Kidney (tissue), 14 donors: ENCODE measurements around the gene WDR74. TPM values are rescaled to one million over a fixed set of nuclear protein-coding genes. Genes with fewer than 3 reads are reported as not detected.

Experiments used
- DNase-seq, 5 donors: peaks; one replicate each; pipeline ENCODE4 v3.0.0-alpha.2; 2013 to 2020
- FAIRE-seq: peaks from 2 replicates; lab custom pipeline; 2012; peaks lifted over from hg19 to GRCh38; lab: Jason Lieb, UNC
- H3K27ac ChIP-seq, 2 donors: one replicate each; pipeline ENCODE4 v1.7.0; 2013; ENCODE audit warnings: low read depth in 2 of 2, low read length in 2 of 2, inconsistent platforms in 1 of 2
- H3K27me3 ChIP-seq: one replicate; pipeline ENCODE4 v1.7.1; 2013; ENCODE audit warnings: low read length, inconsistent platforms; ENCODE audit not compliant: control insufficient read depth, insufficient read depth
- H3K36me3 ChIP-seq, 3 donors: one replicate each; pipeline versions ENCODE4 v1.7.0 to v1.7.1; 2013; ENCODE audit warnings: low read length in 3 of 3, control low read depth in 1 of 3, inconsistent platforms in 1 of 3; ENCODE audit not compliant: insufficient read depth in 3 of 3, control insufficient read depth in 2 of 3
- H3K4me1 ChIP-seq, 3 donors: one replicate each; pipeline versions ENCODE4 v1.7.0 to v1.7.1; 2013; ENCODE audit warnings: low read length in 3 of 3, inconsistent platforms in 1 of 3, low read depth in 1 of 3; ENCODE audit not compliant: control insufficient read depth in 2 of 3, insufficient read depth in 2 of 3
- H3K4me3 ChIP-seq, 3 donors: one replicate each; pipeline versions ENCODE4 v1.7.0 to v1.8.1; 2013; ENCODE audit warnings: low read length in 3 of 3, control low read depth in 1 of 3, inconsistent platforms in 1 of 3
- H3K9ac ChIP-seq, 3 donors: one replicate each; pipeline versions ENCODE4 v1.7.0 to v1.7.1; 2013; ENCODE audit warnings: low read length in 3 of 3, control low read depth in 1 of 3, inconsistent platforms in 1 of 3
- H3K9me3 ChIP-seq, 3 donors: one replicate each; pipeline versions ENCODE4 v1.7.0 to v1.7.1; 2013; ENCODE audit warnings: low read length in 3 of 3, control low read depth in 1 of 3, inconsistent platforms in 1 of 3; ENCODE audit not compliant: control insufficient read depth in 2 of 3, insufficient read depth in 1 of 3
- CTCF ChIP-seq: IDR thresholded peaks from 3 replicates; pipeline ENCODE4 v1.5.1; 2012; ENCODE audit warnings: mild to moderate bottlenecking, moderate library complexity, borderline replicate concordance; ENCODE audit not compliant: insufficient read depth; ENCODE audit errors: extremely low read depth
- intact Hi-C: fragments of 100-400 bp; cut with DNase I; formaldehyde crosslinking; loops from one replicate; pipeline ENCODE4 v1.11.1; 2022
- polyA plus RNA-seq: library from polyadenylated mRNA; stranded (reverse); fragments of 350-450 nt; fragmentation: Illumina TruSeq; extraction: RNeasy Lipid Tissue Mini Kit (QIAGEN cat#74804); gene quantifications from one replicate; pipeline ENCODE4 v1.2.3, GENCODE V29; 2014; ENCODE audit warnings: low read depth, low replicate concordance; ENCODE audit not compliant: insufficient read depth
- total RNA-seq: library from RNA; stranded (reverse); fragmentation: NEBNext Ultra II Directional; extraction: Animal tissue kit (Norgen Biotek cat#: 25700); gene quantifications from one replicate; pipeline ENCODE4 v1.2.1, GENCODE V29; 2021
- donor health status: control.
- donor health status: control.
- donor health status: control.
- donor health status: control.
- donor health status: control.
- donor health status: DM: yes; HTN: yes; CAD: no.
- donor health status: Normal renal cell carcinoma (clear cell type).

Gene WDR74
- total and polyA plus RNA-seq, 2 donors from 2014 or later, result 38.5 to 48.9 TPM

GRCh38 chr11:62882431-62882749 is 43.0 kb upstream of the WDR74 start:
- Histone ChIP-seq H3K9ac (peak overlapping the region; percentile 98 to 100 (median 99)), H3K9me3 (no peaks in the 10 kb centered on the region), H3K4me3 (peak overlapping the region; percentile 89 to 100 (median 99)), H3K4me1 (peaks cover 5 to 40% (median 30%) of the 10 kb centered on the region in 3 donors), H3K27me3 (no peaks in the 10 kb centered on the region), H3K27ac (peak overlapping the region; percentile 97 to 100), H3K36me3 (peaks cover 21 to 51% (median 34%) of the 10 kb centered on the region in 3 donors)
- TF ChIP-seq CTCF, result no peak
- no peak for DNase-seq
- intact Hi-C loops, result no loop called here
- FAIRE-seq, result no peak

GRCh38 chr11:62881579-62882430 is 42.4 kb upstream of the WDR74 start:
- FAIRE-seq (no peak), DNase-seq (peak in 4 of 5 donors; percentile 97 to 99 (median 98))
- H3K36me3 ChIP-seq, result peaks cover 18 to 47% (median 30%) of the 10 kb centered on the region in 3 donors
- H3K27ac ChIP-seq, result peak overlapping the region; percentile 97 to 100
- TF ChIP-seq CTCF, result no peak
- no peaks in the 10 kb centered on the region for H3K27me3 ChIP-seq
- H3K9me3 ChIP-seq, result no peaks in the 10 kb centered on the region
- H3K4me1 ChIP-seq, result peaks cover 5 to 40% (median 30%) of the 10 kb centered on the region in 3 donors
- H3K4me3 ChIP-seq, result peak overlapping the region; percentile 98 to 100 (median 99)
- H3K9ac ChIP-seq, result peak overlapping the region; percentile 98 to 100 (median 99)
- intact Hi-C loops, result no loop called here

- H3K9me3 ChIP-seq, result no peaks in the 10 kb centered on the region
- DNase-seq (peak; percentile 90 to 97 (median 96)), FAIRE-seq (no peak)
- H3K9ac ChIP-seq, result peak within 1 kb of the TSS; percentile 98 to 100 (median 99)
- H3K27ac ChIP-seq, result peak within 1 kb of the TSS; percentile 97 to 100
- intact Hi-C loops, result no loop called here
- H3K36me3 ChIP-seq, result peaks cover 18 to 40% (median 29%) of the 10 kb centered on the region in 3 donors
- TF ChIP-seq CTCF, result peak; percentile 66
- H3K4me1 ChIP-seq, result peaks cover 5 to 35% (median 30%) of the 10 kb centered on the region in 3 donors
- peak within 1 kb of the TSS; percentile 98 to 100 (median 99) for H3K4me3 ChIP-seq
- H3K27me3 ChIP-seq, result no peaks in the 10 kb centered on the region
These were observed 41.6 kb upstream of the WDR74 start, which contains the start of gene SLC3A2 for GRCh38 chr11:62880803-62881578. Gene SLC3A2 (plus strand): TSS chr11:62880896. CDS start chr11:62881024, 128 bp downstream.
